AG10803 (cell line): ENCODE results near the gene PTGES2.
"Not testable (repeated sequence)": the region's sequence is repeated elsewhere in the genome, so short reads cannot be mapped to it uniquely, and the experiment has no call there.

Source experiments
- DNase-seq: peaks from one replicate; pipeline ENCODE4 v3.0.0; 2010; ENCODE audit warnings: low read depth
- H3K4me3 ChIP-seq: 2 replicates; pipeline ENCODE4 v1.5.1; 2011; ENCODE audit warnings: mild to moderate bottlenecking, low read length, control low read depth
- TF ChIP-seq, protein P1 (sequence below): conservative IDR thresholded peaks from 2 replicates; pipeline ENCODE4 v1.5.1; 2011; ENCODE audit warnings: mild to moderate bottlenecking, low read length, control low read depth, inconsistent platforms

Gene PTGES2

DNA sequence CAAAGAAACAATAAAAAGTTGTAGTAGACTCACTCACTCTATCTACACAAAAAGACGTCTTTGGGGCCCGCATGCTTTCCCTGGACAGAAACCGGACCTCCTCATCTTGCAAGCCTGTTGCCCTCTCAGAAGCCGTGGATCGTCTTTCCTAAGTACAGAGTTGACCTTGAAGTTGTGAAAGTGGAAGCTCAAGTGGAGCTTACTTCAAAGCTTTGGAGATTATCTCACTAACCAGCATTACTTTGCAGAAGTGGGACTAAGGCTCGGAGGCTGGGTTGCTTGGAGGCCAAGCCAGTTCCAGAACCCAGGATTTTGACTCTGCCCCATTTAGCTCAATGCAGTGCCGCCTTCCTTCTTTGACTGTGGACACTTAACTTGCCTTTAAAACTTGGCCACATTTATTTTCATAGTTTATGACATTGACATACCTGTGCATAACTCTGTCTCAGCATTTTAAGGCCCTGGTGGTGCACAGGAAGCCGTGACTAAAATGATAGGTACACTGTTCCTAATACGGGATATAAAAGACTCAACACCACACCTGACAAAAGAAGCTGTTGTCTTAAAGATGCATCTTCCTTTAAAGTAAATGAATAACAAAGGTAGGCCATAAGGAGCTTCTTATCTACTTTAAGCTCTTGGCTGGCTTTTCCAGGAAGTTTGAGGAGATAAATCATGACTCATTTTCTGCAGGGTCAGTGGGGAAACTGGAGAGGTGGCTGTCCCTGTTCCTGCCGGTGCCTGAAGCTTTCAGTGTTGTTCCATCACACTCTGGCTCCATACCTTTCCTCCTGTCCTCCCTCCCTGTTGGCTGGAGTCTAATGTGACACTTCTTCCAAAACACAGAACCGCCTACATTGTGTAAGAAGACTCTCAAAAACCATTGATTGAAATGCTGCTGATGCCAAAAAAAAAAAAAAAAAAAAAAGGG lies 48.8 kb downstream of the PTGES2 start:
- no peak overlapping the region for H3K4me3 ChIP-seq
- DNase-seq = no peak
- TF ChIP-seq, protein P1, sequence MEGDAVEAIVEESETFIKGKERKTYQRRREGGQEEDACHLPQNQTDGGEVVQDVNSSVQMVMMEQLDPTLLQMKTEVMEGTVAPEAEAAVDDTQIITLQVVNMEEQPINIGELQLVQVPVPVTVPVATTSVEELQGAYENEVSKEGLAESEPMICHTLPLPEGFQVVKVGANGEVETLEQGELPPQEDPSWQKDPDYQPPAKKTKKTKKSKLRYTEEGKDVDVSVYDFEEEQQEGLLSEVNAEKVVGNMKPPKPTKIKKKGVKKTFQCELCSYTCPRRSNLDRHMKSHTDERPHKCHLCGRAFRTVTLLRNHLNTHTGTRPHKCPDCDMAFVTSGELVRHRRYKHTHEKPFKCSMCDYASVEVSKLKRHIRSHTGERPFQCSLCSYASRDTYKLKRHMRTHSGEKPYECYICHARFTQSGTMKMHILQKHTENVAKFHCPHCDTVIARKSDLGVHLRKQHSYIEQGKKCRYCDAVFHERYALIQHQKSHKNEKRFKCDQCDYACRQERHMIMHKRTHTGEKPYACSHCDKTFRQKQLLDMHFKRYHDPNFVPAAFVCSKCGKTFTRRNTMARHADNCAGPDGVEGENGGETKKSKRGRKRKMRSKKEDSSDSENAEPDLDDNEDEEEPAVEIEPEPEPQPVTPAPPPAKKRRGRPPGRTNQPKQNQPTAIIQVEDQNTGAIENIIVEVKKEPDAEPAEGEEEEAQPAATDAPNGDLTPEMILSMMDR = no peak

DNA sequence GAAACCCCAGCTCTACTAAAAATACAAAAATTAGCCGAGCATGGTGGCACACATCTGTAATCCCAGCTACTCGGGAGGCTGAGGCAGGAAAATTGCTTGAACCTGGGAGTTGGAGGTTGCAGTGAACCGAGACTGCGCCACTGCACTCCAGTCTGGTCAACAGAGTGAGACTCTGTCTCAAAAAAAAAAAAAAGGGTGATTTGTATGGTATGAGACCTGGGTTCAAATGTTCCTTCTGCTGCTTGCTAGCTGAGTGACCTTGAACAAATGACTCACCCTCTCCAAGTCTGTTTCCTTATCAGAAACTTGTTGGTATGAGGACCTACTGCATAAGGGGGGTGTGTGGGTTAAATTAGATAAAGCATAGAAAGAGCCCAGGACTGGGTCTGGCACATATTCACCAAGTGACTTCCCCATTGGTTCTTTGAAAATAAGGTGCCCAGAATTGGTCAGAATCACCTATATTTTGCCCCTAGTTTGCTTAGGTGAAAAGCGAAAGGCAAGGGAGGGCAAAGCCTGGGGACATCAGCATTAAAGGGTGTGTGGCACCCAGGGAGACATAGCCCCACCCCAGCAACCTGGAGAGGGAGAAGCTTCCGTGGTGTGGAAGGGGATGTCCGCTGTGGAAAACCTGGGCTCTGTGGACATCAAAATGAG lies 49.6 kb downstream of the PTGES2 start:
- no peak for DNase-seq
- TF ChIP-seq, protein P1 = no peak
- H3K4me3 ChIP-seq = no peak overlapping the region

- DNase-seq = no peak
- no peak overlapping the region for H3K4me3 ChIP-seq
Observed at GRCh38 chr9:128073253-128073886, 54.2 kb downstream of the PTGES2 start.

DNA sequence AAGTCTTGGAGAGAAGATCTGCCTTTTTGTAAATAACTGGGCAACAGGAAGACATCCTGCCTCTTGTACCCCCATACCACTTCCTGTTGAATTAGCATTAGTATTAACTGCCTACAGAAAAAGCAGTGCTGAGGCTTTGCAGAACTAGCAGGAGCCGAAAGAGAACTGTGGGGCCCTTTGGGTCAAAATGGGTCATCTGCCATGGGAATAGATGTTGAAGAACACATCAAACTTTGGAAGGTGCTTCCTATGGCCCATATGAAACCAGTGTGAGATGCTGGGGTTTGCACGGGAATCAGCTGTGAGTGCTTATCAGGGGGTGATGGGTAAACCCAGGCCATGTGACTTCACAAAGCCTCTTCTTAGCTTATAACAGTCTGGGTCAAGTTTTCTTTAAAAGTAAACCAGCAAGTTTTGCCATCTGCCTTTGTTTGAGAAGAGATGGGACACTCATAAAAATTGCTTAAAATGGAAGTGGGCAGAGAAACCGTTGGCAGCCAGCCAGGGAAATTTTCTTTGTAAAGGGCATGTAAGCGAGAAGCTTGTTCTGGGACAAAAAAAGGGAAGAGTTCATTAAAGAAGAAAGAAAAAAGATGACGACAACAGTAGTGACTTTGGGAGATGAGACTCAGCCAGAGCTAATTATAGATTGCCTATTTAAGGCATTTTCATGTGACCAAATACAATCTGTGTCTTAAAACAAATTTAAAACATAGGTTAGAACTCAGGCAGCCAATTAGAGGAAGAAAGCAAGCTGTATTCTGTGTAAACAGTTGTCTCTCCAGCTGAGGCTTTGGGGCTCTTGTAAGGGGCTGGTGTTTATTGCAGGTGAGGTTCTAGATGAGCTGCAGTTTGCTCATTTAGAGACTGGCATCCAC lies 55.1 kb downstream of the PTGES2 start:
- peak; percentile 76 for DNase-seq
- peak overlapping the region; percentile 12 for H3K4me3 ChIP-seq
- TF ChIP-seq, protein P1 = no peak

More at GRCh38 chr9:128073253-128073886, 54.2 kb downstream of the PTGES2 start:
- TF ChIP-seq, protein P1 = no peak

DNA sequence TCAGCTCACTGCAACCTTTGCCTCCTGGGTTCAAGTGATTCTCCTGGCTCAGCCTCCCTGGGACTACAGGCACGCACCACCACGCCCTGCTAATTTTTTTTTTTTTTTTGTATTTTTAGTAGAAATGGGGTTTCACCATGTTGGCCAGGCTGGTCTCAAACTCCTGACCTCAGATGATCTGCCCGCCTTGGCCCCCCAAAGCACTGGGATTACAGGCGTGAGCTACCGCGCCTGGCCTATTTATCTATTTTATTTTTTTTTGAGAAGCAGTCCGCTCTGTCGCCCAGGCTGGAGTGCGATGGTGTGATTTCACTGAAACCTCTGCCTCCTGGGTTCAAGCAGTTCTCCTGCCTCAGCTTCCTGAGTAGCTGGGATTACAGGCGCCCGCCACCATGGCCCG lies 56.1 kb downstream of the PTGES2 start:
- H3K4me3 ChIP-seq, DNase-seq: not testable (repeated sequence)

DNA sequence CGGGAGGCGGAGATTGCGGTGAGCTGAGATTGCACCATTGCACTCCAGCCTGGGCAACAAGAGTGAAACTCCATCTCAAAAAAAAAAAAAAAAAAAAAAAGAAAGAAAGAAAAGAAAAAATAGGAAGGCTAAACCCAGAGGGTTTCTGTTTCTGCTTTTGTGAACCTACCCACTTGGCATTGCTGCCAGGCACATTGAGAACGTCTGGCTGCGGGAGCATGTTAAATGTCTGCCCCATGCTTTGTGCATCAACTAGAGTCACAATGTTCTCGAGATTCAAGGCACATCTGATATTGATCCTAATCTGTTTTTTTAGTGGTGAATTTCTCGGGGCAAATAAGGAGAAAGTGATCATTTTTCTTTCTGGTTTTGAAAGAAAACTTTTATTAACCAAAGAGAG lies 56.7 kb downstream of the PTGES2 start:
- H3K4me3 ChIP-seq = peak overlapping the region; percentile 32

More for the DNA sequence above, 56.7 kb downstream of the PTGES2 start:
- TF ChIP-seq, protein P1 = no peak
- DNase-seq = no peak
